ENCODE measurements around the gene TECTB.

DNA sequence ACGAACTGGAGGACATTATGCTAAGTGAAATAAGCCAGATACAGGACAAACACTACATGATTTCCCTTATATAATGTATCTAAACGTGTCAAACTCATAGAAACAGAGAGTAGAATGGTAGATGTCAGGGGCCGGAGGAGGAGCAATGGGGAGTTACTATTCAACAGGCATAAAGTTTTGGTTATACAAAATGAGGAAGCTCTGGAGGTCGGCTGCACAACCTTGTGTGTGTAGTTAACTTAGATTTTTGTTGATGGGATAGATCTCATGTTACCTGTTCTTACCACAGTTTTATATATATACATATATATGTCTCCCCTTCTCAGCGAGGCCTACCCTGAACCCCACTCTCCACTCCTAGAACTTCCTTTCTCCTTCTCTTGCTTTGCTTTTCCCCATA lies 22.4 kb upstream of the TECTB start:
- TF ChIP-seq POLR2A (IDR thresholded peaks at IDR 0.05): no peak
- TF ChIP-seq, protein P1, sequence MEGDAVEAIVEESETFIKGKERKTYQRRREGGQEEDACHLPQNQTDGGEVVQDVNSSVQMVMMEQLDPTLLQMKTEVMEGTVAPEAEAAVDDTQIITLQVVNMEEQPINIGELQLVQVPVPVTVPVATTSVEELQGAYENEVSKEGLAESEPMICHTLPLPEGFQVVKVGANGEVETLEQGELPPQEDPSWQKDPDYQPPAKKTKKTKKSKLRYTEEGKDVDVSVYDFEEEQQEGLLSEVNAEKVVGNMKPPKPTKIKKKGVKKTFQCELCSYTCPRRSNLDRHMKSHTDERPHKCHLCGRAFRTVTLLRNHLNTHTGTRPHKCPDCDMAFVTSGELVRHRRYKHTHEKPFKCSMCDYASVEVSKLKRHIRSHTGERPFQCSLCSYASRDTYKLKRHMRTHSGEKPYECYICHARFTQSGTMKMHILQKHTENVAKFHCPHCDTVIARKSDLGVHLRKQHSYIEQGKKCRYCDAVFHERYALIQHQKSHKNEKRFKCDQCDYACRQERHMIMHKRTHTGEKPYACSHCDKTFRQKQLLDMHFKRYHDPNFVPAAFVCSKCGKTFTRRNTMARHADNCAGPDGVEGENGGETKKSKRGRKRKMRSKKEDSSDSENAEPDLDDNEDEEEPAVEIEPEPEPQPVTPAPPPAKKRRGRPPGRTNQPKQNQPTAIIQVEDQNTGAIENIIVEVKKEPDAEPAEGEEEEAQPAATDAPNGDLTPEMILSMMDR (IDR thresholded peaks at IDR 0.05): no peak

All from right lobe of liver (tissue), 4 donors.